NCI-H748 treated with DMSO at 0.1 percent for 48 hours (cell line): ENCODE measurements around the gene DDX54.
A peak's percentile ranks its signal among the peaks of the same experiment; 100 is the strongest.

Experiments used
- DNase-seq: peaks from one replicate; lab custom pipeline; 2025; lab: John Stamatoyannopoulos, UW

DDX54 gene

DNA sequence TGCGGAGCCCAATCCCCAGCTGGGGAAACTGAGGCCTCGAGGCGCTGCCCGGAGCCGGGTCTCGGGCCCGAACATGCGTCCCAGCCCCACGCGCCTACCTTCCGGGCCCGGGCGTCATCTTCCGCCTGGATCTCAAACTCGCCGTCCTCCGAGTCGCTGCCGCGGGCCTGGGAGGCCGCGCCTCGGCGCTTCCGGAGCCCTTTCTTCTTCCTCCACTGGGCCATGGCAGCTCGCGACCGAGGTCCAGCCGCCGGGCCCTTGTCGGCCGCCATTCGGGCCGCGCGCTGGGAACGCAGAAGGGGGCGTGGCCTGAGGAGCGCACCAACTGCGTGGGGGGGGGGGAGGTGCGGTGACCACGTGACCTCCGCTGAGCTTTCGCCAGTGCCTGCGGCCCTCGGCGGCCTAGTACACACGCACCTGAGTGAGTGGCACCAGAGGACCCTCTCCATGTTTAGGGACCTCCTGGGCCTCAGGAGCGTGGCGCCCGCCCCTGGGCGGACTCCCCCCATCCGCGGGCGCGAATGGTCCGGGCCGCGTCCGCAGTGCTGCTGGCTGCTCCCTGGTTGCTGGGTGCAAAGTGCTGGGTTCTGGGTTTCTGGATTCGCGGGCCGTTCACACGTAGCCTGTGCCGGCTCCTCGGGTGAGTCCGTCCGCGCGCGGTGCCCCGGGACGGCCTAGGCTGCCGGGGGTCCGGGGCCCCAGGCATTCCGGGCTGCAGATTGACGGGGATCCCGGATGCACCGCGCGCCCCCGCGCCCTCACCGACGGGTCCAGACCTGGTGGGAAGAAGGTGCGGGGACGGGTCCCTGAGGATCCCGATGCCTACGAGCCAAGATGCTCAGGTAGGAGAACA, at the start of gene DDX54, which contains the start of gene RITA1:
DDX54 (minus strand) TSS at position 299 of the 853 bp plus-strand sequence; CDS start at position 272, 27 bp downstream.
RITA1 (plus strand) TSS at position 542 of the 853 bp plus-strand sequence. CDS start 1,026 bp downstream, outside the sequence.
- DNase-seq: peak; percentile 51

DNA sequence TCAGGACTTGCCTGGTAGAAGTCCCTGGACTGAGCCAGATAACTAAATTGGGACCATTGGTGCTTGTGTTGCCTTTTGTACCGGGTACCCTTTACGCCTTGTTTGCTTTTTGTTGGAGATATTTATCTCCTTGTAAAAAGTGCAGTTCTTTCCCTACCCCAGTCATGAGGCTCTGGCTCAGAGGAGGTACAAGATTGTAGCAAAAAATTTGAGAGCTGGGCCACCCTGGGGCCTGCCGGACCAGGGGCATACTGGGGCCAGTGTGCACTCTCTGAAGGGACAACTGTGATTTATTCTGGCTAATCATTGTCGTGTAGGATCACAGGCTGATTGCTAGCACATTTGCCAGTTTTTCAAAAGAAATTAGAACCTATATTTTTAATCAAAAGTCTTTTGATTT, 49.2 kb upstream of the DDX54 start:
- DNase-seq: no peak

DNA sequence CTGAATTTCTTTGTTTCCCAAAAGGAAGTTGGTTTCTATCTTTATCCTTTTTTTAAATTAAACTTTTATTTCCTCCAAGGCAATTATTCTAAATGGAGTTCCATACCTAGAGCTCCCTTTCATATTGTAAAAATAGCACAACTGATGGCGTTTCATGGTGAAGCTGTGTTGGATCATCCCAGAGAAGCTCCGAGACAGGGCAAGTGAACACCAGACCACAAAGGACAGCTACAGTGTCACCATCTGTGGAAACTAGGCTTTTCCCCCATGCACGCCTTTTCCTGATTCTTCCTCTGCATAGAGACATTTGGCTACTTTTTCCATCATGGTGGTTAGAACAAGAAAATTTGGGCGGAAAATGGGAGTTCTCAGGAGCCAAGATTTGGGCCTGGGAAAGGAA, 48.7 kb upstream of the DDX54 start:
- DNase-seq: no peak

DNA sequence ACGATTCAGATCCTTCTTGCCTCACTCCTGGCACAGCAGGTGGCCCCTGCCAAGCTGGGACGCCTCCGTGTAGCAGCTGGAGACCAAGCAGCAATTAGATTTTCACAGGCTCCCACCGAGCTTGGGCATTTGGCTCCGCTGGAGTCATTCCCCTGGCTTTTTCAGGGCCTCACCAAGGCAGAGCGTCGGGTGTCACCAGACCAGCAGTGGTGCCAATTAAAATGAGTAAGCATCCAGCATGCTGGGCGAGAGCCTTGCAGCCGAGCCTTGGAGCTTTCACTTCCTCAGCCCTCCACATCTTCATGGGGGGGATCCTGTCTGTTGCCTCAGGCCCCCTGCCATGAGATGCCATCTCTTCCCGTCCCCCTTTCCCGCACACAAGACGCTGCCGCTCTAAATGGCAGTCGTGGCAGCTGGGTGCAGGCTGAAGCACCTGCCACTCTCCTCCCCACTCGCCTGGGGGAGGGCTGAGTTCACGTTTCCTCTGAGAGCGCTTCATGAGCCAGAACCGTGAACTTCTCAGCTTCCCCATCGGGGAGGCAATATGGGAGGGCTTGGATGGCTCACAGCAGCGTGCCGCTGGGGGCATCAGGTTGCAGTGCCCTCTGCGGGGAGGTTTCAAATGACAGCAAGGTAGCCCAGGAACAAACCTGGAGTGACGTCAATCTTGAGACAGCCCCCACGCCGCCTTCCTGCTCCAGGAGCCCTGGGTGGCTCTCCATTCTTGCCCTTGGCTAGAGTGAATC, 47.7 kb upstream of the DDX54 start:
- DNase-seq: peak; percentile 59

- DNase-seq: no peak
Measured at GRCh38 chr12:113232089-113232839, 47.0 kb upstream of the DDX54 start.

DNA sequence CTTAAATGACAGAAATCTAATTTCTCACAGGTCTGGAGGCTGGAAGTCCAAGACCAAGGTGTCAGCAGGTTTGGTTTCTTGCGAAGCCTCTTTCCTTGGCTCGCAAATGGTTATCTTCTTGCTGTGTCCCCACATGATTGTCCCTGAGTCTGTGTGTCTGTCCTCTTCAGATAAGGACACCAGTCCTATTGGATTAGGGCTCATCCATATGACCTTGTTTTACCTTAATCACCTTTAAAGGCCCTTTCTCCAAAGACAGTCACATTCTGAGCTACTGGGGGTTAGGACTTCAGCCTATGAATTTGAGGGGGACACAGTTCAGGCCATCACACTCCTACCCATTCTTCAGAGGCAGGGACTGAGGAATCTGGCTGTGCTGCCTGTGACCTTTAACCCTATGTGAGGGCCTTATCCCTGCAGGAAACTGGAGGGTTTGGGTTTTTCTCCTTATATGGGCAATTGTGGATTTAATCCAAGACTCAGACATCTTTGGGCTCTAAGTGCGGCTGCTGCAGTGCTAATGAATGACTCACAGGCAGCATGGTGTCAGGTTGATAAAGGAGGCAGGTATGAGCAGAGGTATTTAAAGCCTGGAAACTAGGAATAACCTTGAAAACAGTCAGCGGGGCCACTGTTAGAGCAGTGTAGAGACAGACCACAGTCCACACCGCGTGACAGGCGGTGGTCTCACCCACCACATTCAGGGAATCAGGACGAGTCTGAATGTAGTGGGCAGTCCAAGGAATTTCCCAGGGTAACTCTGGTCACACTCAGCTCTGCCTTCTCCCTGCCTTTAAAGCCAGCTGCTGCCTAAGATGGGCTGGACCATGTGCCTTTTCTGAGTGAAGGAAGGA, 46.2 kb upstream of the DDX54 start:
- DNase-seq: no peak

DNA sequence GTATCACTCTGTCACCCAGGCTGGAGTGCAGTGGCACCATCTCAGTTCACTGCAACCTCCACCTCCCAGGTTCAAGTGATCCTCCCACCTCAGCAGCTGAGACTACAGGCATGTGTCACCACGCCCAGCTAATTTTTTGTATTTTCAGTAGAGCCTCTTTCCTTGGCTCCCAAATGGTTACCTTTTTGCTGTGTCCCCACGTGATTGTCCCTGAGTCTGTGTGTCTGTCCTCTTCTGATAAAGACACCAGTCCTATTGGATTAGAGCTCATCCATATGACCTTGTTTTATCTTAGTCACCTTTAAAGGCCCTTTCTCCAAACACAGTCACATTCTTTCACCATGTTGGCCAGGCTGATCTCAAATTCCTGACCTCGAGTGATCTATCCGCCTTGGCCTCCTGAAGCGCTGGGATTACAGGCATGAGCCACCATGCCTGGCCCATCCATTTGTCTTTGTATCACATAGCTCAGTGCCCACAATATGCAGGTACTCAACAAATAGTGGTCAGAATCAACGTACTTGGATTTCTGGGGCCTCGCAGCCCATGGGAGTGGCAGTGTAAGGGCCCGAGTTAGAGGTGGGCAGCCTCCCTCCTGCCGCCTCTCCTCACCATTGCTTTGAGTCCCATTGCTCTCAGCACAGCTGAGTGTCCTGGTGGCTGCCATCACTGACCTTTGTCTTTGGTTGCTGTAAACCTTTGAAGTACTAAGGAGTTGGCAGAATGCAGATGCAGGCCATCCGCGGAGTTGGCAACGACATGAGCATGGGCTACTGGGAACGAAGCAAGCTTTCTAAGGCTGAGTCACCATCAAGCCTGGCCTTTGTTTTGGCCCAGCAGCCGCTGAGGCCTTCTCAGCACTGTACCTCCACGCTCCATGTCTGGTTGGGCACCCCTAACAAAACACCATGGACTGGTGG, 45.3 kb upstream of the DDX54 start:
- no peak for DNase-seq

GRCh38 chr12:113228394-113229028, 43.2 kb upstream of the DDX54 start:
- DNase-seq: no peak

DNA sequence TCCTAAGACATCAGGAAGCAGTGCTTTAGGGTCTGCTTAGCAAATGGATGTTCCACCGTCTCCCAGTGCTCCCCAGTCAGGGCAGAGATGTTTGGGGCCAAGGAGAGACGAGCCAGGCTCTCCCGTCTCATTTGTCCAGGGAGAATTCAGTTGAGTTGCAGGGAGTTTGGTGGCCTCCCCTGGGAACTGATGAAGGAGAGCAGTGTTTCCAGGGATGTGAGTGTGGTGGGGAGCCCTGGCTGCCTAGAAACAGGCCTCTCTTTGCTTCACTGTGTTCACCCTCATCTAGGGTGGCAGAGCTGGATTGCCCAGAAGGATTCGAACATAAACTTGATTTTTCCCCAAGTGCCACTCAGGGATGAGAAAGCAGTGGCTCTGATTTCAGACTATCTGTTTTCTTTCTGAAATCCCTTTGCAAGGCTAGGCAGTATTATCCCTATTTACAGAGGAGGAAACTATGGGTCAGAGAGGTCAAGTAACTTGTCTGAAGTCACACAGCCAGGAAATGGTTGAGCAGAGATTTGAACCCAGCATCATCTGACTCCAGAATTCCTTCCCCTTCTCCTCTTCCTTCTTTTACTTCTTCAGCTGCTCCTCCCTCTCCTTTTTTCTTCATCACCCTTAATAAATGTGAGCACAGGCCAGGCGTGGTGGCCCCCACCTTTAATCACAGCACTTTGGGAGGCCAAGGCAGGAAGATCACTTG, 42.6 kb upstream of the DDX54 start:
- DNase-seq: no peak

DNA sequence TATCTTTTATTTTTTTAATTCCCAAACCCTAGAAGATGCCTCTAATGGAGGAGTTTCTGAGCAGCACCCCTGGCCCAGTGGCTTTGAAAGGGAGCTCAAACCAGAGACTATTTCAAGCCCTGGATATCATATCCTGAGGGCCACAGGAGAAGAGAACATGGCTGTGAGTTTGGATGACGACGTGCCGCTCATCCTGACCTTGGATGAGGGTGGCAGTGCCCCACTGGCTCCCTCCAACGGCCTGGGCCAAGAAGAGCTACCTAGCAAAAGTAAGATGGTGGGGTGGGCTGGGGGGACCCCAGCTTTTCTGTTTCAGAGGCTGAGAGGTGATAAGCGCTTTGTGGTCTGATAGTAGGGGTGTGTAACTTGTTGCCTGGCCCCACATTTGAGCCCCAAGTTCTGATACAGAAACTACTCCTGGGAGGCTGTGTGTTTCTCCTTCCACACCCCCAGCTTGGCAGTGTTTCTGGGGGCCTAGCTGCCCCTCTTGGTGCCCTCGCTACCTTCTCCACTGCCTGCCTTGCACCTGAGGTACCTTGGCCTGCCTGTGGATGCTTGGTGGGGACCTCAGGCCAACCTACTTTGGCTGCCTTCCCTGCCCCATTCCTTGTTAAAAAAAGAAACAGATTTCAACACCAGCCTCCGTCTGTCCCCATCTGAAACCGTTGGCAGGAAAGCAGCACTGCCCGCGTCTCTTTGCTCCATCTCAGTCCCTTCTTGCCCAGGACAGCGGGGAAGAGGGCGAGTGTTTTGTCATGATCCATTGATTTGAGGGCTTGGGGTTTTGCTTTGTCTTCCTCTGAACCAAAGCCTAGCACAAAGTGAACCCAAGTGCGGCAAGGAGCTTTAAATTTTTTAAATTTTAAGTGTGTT, 41.7 kb upstream of the DDX54 start:
- no peak for DNase-seq

GRCh38 chr12:113224955-113225354, 39.7 kb upstream of the DDX54 start:
- DNase-seq: no peak

GRCh38 chr12:113222730-113223531, 37.7 kb upstream of the DDX54 start:
- DNase-seq: peak; percentile 9

- no peak for DNase-seq
Measured at GRCh38 chr12:113221997-113222729, 36.9 kb upstream of the DDX54 start.

DNA sequence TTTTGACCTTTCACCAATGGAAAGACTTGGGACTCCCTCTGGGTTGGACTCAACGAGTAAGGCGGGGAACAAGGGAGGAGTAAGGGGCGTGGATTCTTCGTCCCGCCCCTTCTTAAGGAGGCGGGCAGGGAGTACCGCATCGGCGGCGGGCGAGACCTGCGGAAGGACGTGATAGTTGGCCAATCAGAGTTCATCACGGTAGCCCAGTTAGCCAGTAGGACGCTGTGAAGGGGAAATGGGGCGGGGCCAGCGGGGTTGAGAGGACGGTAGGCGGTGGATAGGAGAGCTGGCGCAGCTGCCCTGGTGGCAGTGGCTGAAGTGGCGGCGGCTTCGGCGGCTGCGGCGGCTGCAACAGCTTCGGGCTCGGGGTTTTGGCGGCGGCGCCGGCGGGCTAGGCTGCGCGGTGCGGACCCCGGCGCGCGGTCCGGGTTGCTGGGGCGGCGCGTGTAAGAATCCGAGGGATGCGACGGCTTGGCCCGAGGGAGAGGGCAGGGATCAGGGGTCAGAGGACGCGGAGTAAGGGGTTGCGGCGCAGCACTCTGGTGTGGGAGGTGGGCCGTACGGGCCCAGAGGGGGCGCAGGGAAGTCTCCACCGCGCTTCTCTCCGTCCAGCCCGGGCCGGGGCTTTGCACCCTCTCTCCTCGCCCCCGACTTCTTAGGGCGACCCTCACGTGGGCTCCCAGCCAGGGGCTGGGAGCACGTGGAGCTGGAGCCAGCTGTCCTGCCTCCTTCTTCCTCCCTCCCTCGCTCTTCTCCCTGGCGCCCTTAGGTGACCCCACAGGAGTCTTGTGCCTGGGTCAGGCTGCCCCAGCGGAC, 36.1 kb upstream of the DDX54 start, which contains the start of gene TPCN1:
TPCN1 (plus strand) TSS at position 284 of the 816 bp plus-strand sequence. CDS start 5,389 bp downstream, outside the sequence.
- DNase-seq: peak; percentile 99

- no peak for DNase-seq
Measured at GRCh38 chr12:113220593-113221180, 35.4 kb upstream of the DDX54 start.
